ENCODE measurements around the gene PICALM.

- TF ChIP-seq ZNF70 (CRISPR knock-in tag; IDR thresholded peaks at IDR 0.05): no peak
- TF ChIP-seq, protein P1, sequence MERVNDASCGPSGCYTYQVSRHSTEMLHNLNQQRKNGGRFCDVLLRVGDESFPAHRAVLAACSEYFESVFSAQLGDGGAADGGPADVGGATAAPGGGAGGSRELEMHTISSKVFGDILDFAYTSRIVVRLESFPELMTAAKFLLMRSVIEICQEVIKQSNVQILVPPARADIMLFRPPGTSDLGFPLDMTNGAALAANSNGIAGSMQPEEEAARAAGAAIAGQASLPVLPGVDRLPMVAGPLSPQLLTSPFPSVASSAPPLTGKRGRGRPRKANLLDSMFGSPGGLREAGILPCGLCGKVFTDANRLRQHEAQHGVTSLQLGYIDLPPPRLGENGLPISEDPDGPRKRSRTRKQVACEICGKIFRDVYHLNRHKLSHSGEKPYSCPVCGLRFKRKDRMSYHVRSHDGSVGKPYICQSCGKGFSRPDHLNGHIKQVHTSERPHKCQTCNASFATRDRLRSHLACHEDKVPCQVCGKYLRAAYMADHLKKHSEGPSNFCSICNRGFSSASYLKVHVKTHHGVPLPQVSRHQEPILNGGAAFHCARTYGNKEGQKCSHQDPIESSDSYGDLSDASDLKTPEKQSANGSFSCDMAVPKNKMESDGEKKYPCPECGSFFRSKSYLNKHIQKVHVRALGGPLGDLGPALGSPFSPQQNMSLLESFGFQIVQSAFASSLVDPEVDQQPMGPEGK (CRISPR knock-in tag; IDR thresholded peaks at IDR 0.05; ENCODE audit: borderline replicate concordance): no peak
- no peak for TF ChIP-seq RARB (CRISPR knock-in tag; IDR thresholded peaks at IDR 0.05)
- no peak for TF ChIP-seq CSDC2 (CRISPR knock-in tag; IDR thresholded peaks at IDR 0.05)
- no peak for TF ChIP-seq TCF4 (CRISPR knock-in tag; IDR thresholded peaks at IDR 0.05; ENCODE audit: borderline replicate concordance)
- no peak for TF ChIP-seq ZNF8 (CRISPR knock-in tag; IDR thresholded peaks at IDR 0.05)
- TF ChIP-seq ESRRG (CRISPR knock-in tag; IDR thresholded peaks at IDR 0.05): no peak
- TF ChIP-seq PPARA (CRISPR knock-in tag; IDR thresholded peaks at IDR 0.05; ENCODE audit: borderline replicate concordance): no peak
- TF ChIP-seq ARNTL (CRISPR knock-in tag; IDR thresholded peaks at IDR 0.05; ENCODE audit: borderline replicate concordance, low read depth): no peak
Measured at GRCh38 chr11:85955531-85955930, 113.4 kb downstream of the PICALM start.

All from SK-N-SH treated with all-trans-retinoic acid at 6 μM for 48 hours (cell line).